K562 (cell line): ENCODE results near the gene CSNK1D. TPM values are rescaled to one million over a fixed set of nuclear protein-coding genes. Genes with fewer than 3 reads are reported as not detected.
A peak's percentile ranks its signal among the peaks of the same experiment; 100 is the strongest.

Source experiments
- ATAC-seq: fragments of 200-7000 bp; cut with Tn5 transposase; 3 replicates; pipeline ENCODE4 v1.9.1; 2020; ENCODE audit warnings: moderate library complexity
- BruUV-seq: library from RNA; stranded (reverse); fragments of 400-500 nt; replicated peaks from 2 replicates; lab custom pipeline; 2021; lab: Mats Ljungman, UMichigan
- CTCF ChIA-PET: fragments of 300-600 bp; formaldehyde crosslinking; extraction: SDS; loops from one replicate; lab custom pipeline; 2021; ENCODE audit warnings: low intra/inter-chr PET ratio; lab: Yijun Ruan, JAX
- POLR2A ChIA-PET: fragments of 300-600, 350-650 bp; sonication (Branson Sonifier 250); formaldehyde crosslinking; extraction: SDS; loops from one replicate; lab custom pipeline; 2021; ENCODE audit warnings: antibody characterized with exemption, inconsistent platforms; lab: Yijun Ruan, JAX
- DNase-seq, 4 experiments: peaks; one replicate each; pipeline versions ENCODE4 v3.0.0 to v3.0.0-alpha.2; 2011 to 2018; ENCODE audit warnings: low spot score in 3 of 4, mixed read lengths in 3 of 4; ENCODE audit errors: extremely low read depth in 1 of 4
- FAIRE-seq: peaks from 2 replicates; lab custom pipeline; 2011; peaks lifted over from hg19 to GRCh38; lab: Jason Lieb, UNC
- H2AFZ ChIP-seq: 2 replicates; pipeline ENCODE4 v1.6.0; 2011; ENCODE audit warnings: low read depth, low read length, control low read depth, inconsistent platforms
- H3K27ac ChIP-seq: fragments of 200-600 bp; 3 replicates; pipeline ENCODE4 v1.8.0; 2011; ENCODE audit warnings: low read depth, mild to moderate bottlenecking, control low read depth, inconsistent platforms, low read length, moderate library complexity, mixed read lengths; ENCODE audit errors: extremely low read depth
- H3K27me3 ChIP-seq, 2 experiments: fragments of 300-600 bp in 1 of 2; 2 replicates in 1 of 2; 3 replicates in 1 of 2; pipeline versions ENCODE4 v1.6.0 to v1.8.0; 2011; ENCODE audit warnings: inconsistent platforms in 2 of 2, low read length in 2 of 2, mild to moderate bottlenecking in 1 of 2, mixed read lengths in 1 of 2, moderate library complexity in 1 of 2; ENCODE audit not compliant: control insufficient read depth in 2 of 2, insufficient read depth in 2 of 2
- H3K36me3 ChIP-seq: fragments of 300-600 bp; 3 replicates; pipeline ENCODE4 v1.8.0; 2011; ENCODE audit warnings: mild to moderate bottlenecking, low read length, inconsistent platforms; ENCODE audit not compliant: control insufficient read depth, insufficient read depth
- H3K4me1 ChIP-seq, 2 experiments: fragments of 200-600 bp in 1 of 2; replicated peaks in 1 of 2; 2 replicates in 1 of 2; 3 replicates in 1 of 2; pipeline versions ENCODE4 v1.5.1 to v1.8.0; 2011; ENCODE audit warnings: inconsistent platforms in 2 of 2, low read length in 2 of 2, mild to moderate bottlenecking in 1 of 2, mixed read lengths in 1 of 2, moderate library complexity in 1 of 2; ENCODE audit not compliant: control insufficient read depth in 2 of 2, insufficient read depth in 2 of 2
- H3K4me2 ChIP-seq: 2 replicates; pipeline ENCODE4 v1.6.1; 2011; ENCODE audit warnings: low read length, control low read depth, inconsistent platforms, mixed read lengths; ENCODE audit not compliant: insufficient read depth
- H3K4me3 ChIP-seq: fragments of 200-600 bp; sonication (generic), shearing (Covaris generic); 2 replicates; pipeline ENCODE4 v1.5.1; 2016; ENCODE audit warnings: control low read depth, inconsistent platforms
- H3K79me2 ChIP-seq: fragments of 200-600 bp; 3 replicates; pipeline ENCODE4 v1.8.0; 2011; ENCODE audit warnings: low read length, inconsistent platforms; ENCODE audit not compliant: control insufficient read depth, insufficient read depth
- H3K9ac ChIP-seq, 2 experiments: 2 replicates each; pipeline versions ENCODE4 v1.6.0 to v1.6.1; 2011; ENCODE audit warnings: low read depth in 2 of 2, low read length in 2 of 2, control low read depth in 1 of 2, inconsistent platforms in 1 of 2, mild to moderate bottlenecking in 1 of 2, mixed read lengths in 1 of 2; ENCODE audit not compliant: insufficient read depth in 1 of 2
- H3K9me1 ChIP-seq: one replicate; pipeline ENCODE4 v1.6.0; 2011; ENCODE audit warnings: inconsistent platforms, mild to moderate bottlenecking, low read length, moderate library complexity; ENCODE audit not compliant: control insufficient read depth, insufficient read depth
- H3K9me3 ChIP-seq: replicated peaks from 2 replicates; pipeline ENCODE4 v1.5.1; 2011; ENCODE audit warnings: low read depth, low read length, inconsistent platforms; ENCODE audit not compliant: control insufficient read depth, insufficient read depth
- H4K20me1 ChIP-seq: replicated peaks from 2 replicates; pipeline ENCODE4 v1.6.1; 2011; ENCODE audit warnings: low read length, inconsistent platforms, mixed read lengths; ENCODE audit not compliant: control insufficient read depth, insufficient read depth
- BACH1 ChIP-seq: fragments of 200-800 bp; sonication (Bioruptor generic); IDR thresholded peaks from 2 replicates; pipeline ENCODE4 v1.6.1; 2016; ENCODE audit warnings: missing genetic modification characterization, missing compliant biosample characterization
- CREBBP ChIP-seq: IDR thresholded peaks from one replicate; pipeline ENCODE4 v1.6.1; 2012; ENCODE audit warnings: low read depth, mild to moderate bottlenecking, control low read depth, inconsistent platforms, low read length
- MEIS2 ChIP-seq: fragments of 450-650 bp; IDR thresholded peaks from 2 replicates; pipeline ENCODE4 v1.6.1; 2014; ENCODE audit warnings: mild to moderate bottlenecking; ENCODE audit not compliant: partially characterized antibody
- ZNF395 ChIP-seq: fragments of 200-800 bp; sonication (Bioruptor generic); IDR thresholded peaks from 2 replicates; pipeline ENCODE4 v1.6.1; 2017; ENCODE audit warnings: missing genetic modification characterization, missing compliant biosample characterization
- ZNF444 ChIP-seq: fragments of 250-450 bp; sonication (Bioruptor Pico); IDR thresholded peaks from 2 replicates; pipeline ENCODE4 v1.4.0; 2020; ENCODE audit warnings: mild to moderate bottlenecking, moderate library complexity
- ZNF639 ChIP-seq, 2 experiments: fragments of 200-800 bp in 1 of 2; sonication (Bioruptor generic) in 1 of 2; sonication (generic) in 1 of 2; formaldehyde crosslinking in 1 of 2; IDR thresholded peaks in 1 of 2; conservative IDR thresholded peaks in 1 of 2; 2 replicates each; pipeline versions ENCODE4 v1.5.0 to v1.6.1; 2016 to 2020; ENCODE audit warnings: missing compliant biosample characterization in 1 of 2, missing genetic modification characterization in 1 of 2, missing genetic modification reagents in 1 of 2
- ZNF79 ChIP-seq: fragments of 250-450 bp; sonication (Bioruptor Pico); IDR thresholded peaks from 2 replicates; pipeline ENCODE4 v1.4.0; 2020; ENCODE audit warnings: low read depth, mild to moderate bottlenecking, moderate library complexity
- WGBS: fragments of 100-300 bp; shearing (Covaris generic); methylation state at CpG from one replicate; pipeline ENCODE4 v1.1.6; 2016; ENCODE audit warnings: low coverage, mixed read lengths; ENCODE audit not compliant: insufficient coverage; ENCODE audit errors: missing lambda C conversion rate; 5-methylcytosine and 5-hydroxymethylcytosine counted together
- in situ Hi-C: fragments of 300-500 bp; cut with MboI; formaldehyde crosslinking; loops from 4 replicates; pipeline ENCODE4 v1.15.0; 2018; ENCODE audit warnings: inconsistent platforms, mixed read lengths
- intact Hi-C: fragments of 100-400 bp; cut with micrococcal nuclease; formaldehyde crosslinking; loops from 2 replicates; pipeline ENCODE4 v1.14.2; 2022
- polyA plus RNA-seq, 8 experiments: library from polyadenylated mRNA; depleted of rRNA in 4 of 8; stranded (reverse) in 5 of 8; unstranded in 3 of 8; fragments of >200 nt; fragmentation: Nextera tagmentation in 2 of 8; fragmentation: Illumina TruSeq in 1 of 8; extraction: Ambion mirVana in 2 of 8; extraction: Trizol in 1 of 8; gene quantifications; 2 replicates each; pipeline versions ENCODE4 v1.2.1 to v1.2.3, GENCODE V29; 2011 to 2014; ENCODE audit warnings: inconsistent platforms in 1 of 8, missing spikeins in 1 of 8
- total RNA-seq, 7 experiments: library from RNA; depleted of rRNA in 6 of 7; stranded (reverse); fragments of >200 nt in 6 of 7; fragmentation: Illumina TruSeq in 2 of 7; extraction: Trizol in 2 of 7; gene quantifications; 2 replicates each; pipeline versions ENCODE4 v1.2.1 to v1.2.3, GENCODE V29; 2011 to 2021; ENCODE audit warnings: low replicate concordance in 1 of 7

The CSNK1D gene
- total and polyA plus RNA-seq, 9 of the 15 experiments (the other 6 are each of a cell fraction or from before 2014, with no cell fraction given) = 6.5 to 133 (median 41.3) TPM

DNA sequence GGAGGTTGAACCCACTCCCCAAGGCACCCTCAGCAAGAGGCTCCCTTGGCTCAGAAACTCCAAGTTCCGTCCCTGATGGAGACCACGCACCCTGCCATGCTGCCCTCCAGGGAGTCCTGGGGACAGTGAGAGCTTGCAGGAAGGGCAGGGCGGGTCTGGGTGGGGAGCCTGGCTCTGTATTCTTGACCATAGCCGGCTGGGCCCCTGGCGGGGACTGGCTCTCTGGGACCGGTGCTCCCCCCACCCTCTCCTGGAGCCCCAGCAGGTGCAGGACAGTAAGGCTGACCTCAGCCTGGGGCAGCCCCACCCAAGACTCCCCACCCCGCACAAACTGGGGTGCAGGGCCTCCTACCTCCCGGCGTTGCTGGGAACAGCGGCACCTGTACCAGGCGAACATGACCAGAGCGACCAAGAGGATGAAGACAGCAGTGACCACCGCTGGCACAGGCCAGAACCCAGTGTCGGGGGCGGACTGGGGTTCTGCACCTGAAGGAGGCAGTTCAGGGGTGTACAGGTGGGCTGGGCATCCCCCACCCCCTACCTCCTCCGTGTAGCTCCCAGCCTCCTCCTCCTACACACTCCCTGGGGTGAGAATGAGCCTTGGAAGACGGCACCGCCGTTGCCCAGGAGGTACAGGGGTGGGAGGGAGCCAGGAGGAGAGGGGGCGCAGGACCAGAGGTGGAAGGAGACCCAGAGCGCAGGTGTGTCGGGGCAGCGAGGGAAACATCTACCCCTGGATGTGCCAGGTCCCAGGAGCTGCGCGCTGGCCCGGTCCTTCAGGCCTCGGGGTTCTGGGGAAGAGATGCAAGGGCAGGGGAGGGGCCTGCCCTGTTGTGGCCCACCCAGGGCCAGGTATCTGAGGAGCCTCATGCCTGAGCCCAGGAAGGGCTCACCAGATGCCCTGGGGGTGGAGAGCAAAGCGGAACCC is 49.3 kb upstream of the CSNK1D start:
- TF ChIP-seq ZNF639 (CRISPR knock-in tag; conservative IDR thresholded peaks at IDR 0.05 in 1 of 2, IDR thresholded peaks at IDR 0.05 in 1 of 2) = no peak
- no peak for TF ChIP-seq BACH1 (tag)
- TF ChIP-seq CREBBP = no peak
- TF ChIP-seq ZNF79 (CRISPR knock-in tag) = no peak
- no peak for TF ChIP-seq ZNF444
- TF ChIP-seq MEIS2 = no peak
- 0 out of 2 replicates have a peak, but pooled peaks have one; percentile 26 for TF ChIP-seq ZNF395 (CRISPR knock-in tag)
- peaks cover 49 to 98% of the 10 kb centered on the region in 2 experiments for H3K4me1 ChIP-seq
- no peak for FAIRE-seq
- H3K36me3 ChIP-seq = no peaks in the 10 kb centered on the region
- H3K4me2 ChIP-seq = peak overlapping the region; percentile 25; the same call in 1 of the 2 replicates
- no peak for ATAC-seq
- H4K20me1 ChIP-seq = no peaks in the 10 kb centered on the region
- H3K9ac ChIP-seq = peak overlapping the region in 1 of 2 experiments; percentile 83; a peak in 3 of 4 replicates
- ChIA-PET POLR2A (interaction anchor here (1.0 to 1.1 kb wide), 2 partner anchors 10 to 222 kb away, joined by 3 to 4 read pairs; no protein-coding TSS in a partner anchor), CTCF (interaction anchor here (1.0 kb wide), 1 partner anchor 89 kb away, joined by 3 read pairs; no protein-coding TSS in a partner anchor)
- intact Hi-C loops (no loop called here), in situ Hi-C loops (no loop called here)
- 52% methylated on average over 22 of the region's 28 CpGs for WGBS
- H3K27me3 ChIP-seq = no peaks in the 10 kb centered on the region
- H3K79me2 ChIP-seq = no peaks in the 10 kb centered on the region
- peak overlapping the region; percentile 24; the same call in 1 of the 2 replicates for H2AFZ ChIP-seq
- no peaks in the 10 kb centered on the region for H3K9me1 ChIP-seq
- DNase-seq = no peak
- H3K9me3 ChIP-seq = peaks cover 10% of the 10 kb centered on the region
- H3K4me3 ChIP-seq = no peak overlapping the region
- no peak overlapping the region for H3K27ac ChIP-seq
- BruUV-seq = no TSS peak
